Left ventricle myocardium inferior (tissue), 1 donor: ENCODE data around the gene RBM47. TPM values are rescaled to one million over a fixed set of nuclear protein-coding genes. Genes with fewer than 3 reads are reported as not detected.

Experiments used
- DNase-seq: peaks from one replicate; pipeline ENCODE4 v3.0.0-alpha.2; 2020
- H3K27ac ChIP-seq: fragments of 200-600 bp; replicated peaks from 2 replicates; pipeline ENCODE4 v1.8.0; 2021
- H3K27me3 ChIP-seq: fragments of 200-600 bp; 2 replicates; pipeline ENCODE4 v1.8.0; 2021; ENCODE audit warnings: low read depth
- H3K36me3 ChIP-seq: fragments of 200-600 bp; 2 replicates; pipeline ENCODE4 v1.8.0; 2021
- H3K4me1 ChIP-seq: fragments of 200-600 bp; 2 replicates; pipeline ENCODE4 v1.8.0; 2021
- H3K4me3 ChIP-seq: fragments of 200-600 bp; 2 replicates; pipeline ENCODE4 v1.8.0; 2021; ENCODE audit warnings: mild to moderate bottlenecking, moderate library complexity
- H3K9me3 ChIP-seq: fragments of 200-600 bp; replicated peaks from 2 replicates; pipeline ENCODE4 v1.8.0; 2021
- intact Hi-C: fragments of 100-400 bp; cut with micrococcal nuclease; formaldehyde crosslinking; loops from one replicate; pipeline ENCODE4 v1.11.0; 2022
- total RNA-seq: library from RNA; stranded (reverse); fragmentation: NEBNext Ultra II Directional; extraction: Animal tissue kit (Norgen Biotek cat#: 25700); gene quantifications from one replicate; pipeline ENCODE4 v1.2.1, GENCODE V29; 2021
- TF ChIP-seq, protein P1 (sequence below): fragments of 200-600 bp; IDR thresholded peaks from 2 replicates; pipeline ENCODE4 v1.8.0; 2021; ENCODE audit warnings: antibody characterized with exemption, mild to moderate bottlenecking, borderline replicate concordance
- donor health status: DM: no; HTN: yes; CAD: no; lungs with severe emphysema.

RBM47 gene
- total RNA-seq, 1 donor from 2014 or later = 2.7 TPM

DNA sequence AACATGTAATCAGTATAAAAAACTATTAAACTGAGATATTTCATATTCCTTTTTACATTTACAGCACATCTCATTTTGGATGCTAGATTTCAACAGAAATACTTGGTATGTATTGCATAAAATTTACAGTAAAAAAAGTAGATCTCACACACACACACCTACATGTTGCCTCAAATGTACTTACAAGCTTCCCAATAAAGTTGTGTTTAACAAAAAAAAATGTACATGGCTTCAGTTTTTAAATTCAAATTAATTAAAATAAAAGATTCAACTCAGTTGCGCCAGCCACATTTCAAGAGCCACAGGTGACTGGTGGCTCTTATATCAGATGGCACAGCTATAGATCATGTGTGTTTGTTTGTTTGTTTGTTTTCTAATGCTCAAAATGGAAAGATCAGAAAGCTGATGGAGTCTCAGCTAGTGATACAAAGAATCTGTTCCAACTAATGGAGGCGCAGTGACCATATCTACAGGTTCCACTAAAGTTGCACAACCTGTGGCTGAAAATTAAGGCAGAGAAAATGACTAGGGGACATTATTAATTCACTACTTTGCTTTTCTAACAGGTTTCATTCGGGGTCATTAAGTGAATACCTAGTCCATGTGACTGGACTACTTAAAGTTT lies 45.0 kb downstream of the RBM47 start:
- no peak for DNase-seq
- no peaks in the 10 kb centered on the region for H3K36me3 ChIP-seq
- intact Hi-C loops = no loop called here
- no peak overlapping the region for H3K27ac ChIP-seq
- H3K4me3 ChIP-seq = no peak overlapping the region
- peaks cover 57% of the 10 kb centered on the region for H3K27me3 ChIP-seq
- H3K4me1 ChIP-seq = no peaks in the 10 kb centered on the region
- TF ChIP-seq, protein P1, sequence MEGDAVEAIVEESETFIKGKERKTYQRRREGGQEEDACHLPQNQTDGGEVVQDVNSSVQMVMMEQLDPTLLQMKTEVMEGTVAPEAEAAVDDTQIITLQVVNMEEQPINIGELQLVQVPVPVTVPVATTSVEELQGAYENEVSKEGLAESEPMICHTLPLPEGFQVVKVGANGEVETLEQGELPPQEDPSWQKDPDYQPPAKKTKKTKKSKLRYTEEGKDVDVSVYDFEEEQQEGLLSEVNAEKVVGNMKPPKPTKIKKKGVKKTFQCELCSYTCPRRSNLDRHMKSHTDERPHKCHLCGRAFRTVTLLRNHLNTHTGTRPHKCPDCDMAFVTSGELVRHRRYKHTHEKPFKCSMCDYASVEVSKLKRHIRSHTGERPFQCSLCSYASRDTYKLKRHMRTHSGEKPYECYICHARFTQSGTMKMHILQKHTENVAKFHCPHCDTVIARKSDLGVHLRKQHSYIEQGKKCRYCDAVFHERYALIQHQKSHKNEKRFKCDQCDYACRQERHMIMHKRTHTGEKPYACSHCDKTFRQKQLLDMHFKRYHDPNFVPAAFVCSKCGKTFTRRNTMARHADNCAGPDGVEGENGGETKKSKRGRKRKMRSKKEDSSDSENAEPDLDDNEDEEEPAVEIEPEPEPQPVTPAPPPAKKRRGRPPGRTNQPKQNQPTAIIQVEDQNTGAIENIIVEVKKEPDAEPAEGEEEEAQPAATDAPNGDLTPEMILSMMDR = no peak
- no peaks in the 10 kb centered on the region for H3K9me3 ChIP-seq

DNA sequence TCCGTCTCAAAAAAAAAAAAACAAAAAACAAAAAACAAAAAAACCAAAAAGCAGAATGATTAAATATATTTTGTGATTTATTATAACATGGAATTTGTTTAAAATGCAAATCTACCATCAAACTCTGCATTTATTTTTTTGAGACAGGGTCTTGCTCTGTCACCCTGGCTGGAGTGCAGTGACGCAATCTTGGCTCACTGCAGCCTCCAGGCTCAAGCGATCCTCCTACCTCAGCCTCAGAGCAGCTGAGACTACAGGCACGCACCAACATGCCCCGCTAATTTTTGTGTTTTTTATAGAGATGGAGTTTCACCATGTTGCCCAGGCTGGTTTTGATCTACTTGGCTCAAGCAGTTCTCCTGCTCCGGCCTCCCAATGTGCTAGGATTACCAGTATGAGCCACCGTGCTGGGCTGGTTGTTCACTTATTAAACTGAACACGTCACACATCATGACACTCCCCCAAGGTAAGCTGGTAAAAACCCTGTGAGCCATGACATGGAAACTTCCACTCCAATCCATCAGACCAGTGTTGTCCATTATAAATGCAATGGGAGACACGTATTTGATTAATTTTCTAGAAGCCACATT lies 45.7 kb downstream of the RBM47 start:
- Histone ChIP-seq H3K27me3 (peaks cover 51% of the 10 kb centered on the region), H3K27ac (no peak overlapping the region), H3K4me3 (no peak overlapping the region), H3K36me3 (no peaks in the 10 kb centered on the region), H3K4me1 (no peaks in the 10 kb centered on the region), H3K9me3 (no peaks in the 10 kb centered on the region)
- no peak for DNase-seq
- TF ChIP-seq, protein P1 = no peak
- intact Hi-C loops = no loop called here

DNA sequence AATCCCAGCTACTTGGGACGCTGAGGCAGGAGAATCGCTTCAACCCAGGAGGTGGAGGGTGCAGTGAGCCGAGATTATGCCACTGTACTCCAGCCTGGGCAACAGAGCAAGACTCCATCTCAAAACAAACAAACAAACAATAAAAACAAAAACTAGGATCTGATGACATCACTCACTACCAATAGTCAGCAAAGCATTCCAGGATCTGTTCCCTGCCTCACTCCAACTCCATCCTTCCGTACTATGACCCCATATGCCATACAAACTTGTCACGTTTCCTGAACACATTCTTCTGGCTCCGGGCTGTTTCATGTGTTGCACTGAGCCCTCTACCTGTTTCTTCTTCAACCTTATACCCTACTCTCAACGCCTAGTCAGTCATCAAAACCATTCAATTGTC lies 47.3 kb downstream of the RBM47 start:
- TF ChIP-seq, protein P1 = no peak
- no peak for DNase-seq
- H3K4me3 ChIP-seq = no peak overlapping the region
- H3K27ac ChIP-seq = no peak overlapping the region
- peaks cover 51% of the 10 kb centered on the region for H3K27me3 ChIP-seq
- intact Hi-C loops = no loop called here
- peaks cover 4% of the 10 kb centered on the region for H3K4me1 ChIP-seq
- H3K36me3 ChIP-seq = no peaks in the 10 kb centered on the region
- no peaks in the 10 kb centered on the region for H3K9me3 ChIP-seq

DNA sequence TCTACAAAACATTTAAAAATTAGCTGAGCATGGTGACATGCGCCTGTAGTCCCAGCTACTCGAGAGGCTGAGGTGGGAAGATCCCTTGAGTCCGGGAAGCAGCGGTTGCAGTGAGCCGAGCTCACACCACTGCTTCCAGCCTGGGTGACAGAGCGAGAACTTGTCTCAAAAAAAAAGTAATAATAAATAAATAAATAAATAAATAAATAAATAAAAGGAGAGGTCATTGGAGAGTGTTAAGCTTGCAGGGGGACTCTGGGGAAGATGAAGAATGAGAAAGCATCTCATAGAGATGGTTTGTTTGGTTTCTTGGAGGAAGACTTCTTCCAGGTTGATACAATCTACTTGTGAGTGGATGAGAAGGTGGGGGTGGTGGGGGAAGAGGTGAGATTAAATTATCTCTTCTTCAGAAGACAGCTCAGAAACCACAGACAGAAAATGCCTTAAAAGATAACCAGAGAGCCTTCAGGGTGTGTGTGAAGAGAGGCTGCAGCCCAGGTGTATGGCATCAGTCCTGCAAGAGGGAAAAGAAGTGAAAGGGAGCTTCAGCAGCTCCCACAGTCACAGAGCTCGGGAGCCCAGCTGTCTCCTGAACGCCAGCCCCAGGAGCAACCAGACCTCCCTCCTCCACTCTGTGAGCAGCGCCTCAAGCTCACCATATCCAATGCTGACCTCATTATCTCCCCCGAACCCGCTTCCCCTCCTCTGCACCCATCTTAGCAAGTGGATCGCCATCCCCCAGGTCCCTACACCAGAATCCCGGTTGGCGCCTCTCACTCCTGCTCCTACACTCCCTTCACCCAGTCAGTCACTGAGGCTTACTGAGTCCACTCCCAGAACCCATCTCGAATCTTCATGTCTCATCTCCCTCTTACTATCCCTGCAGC lies 48.2 kb downstream of the RBM47 start:
- H3K36me3 ChIP-seq = no peaks in the 10 kb centered on the region
- peaks cover 43% of the 10 kb centered on the region for H3K27me3 ChIP-seq
- H3K4me3 ChIP-seq = no peak overlapping the region
- TF ChIP-seq, protein P1 = no peak
- intact Hi-C loops = no loop called here
- H3K27ac ChIP-seq = no peak overlapping the region
- H3K9me3 ChIP-seq = no peaks in the 10 kb centered on the region
- H3K4me1 ChIP-seq = peaks cover 13% of the 10 kb centered on the region
- no peak for DNase-seq

DNA sequence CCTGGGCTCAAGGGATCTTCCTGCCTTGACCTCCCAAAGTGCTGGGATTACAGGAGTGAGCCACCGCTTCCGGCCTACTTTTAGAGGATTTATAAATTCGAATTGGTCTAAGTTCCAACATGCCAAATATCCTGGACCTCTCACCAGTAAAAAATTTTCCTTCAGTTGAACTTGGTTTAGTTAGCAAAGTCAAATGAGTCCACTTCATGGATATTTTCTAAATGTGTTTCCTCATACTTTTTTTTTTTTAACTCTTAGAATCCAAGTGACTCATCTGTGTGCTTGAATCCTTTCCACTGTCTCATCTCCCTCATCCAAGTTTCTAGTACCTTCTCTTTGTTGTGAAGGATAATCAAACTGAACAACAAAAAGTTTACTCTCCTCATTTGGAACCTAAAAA lies 49.7 kb downstream of the RBM47 start:
- TF ChIP-seq, protein P1 = no peak
- intact Hi-C loops = no loop called here
- H3K4me3 ChIP-seq = no peak overlapping the region
- peaks cover 15% of the 10 kb centered on the region for H3K4me1 ChIP-seq
- H3K36me3 ChIP-seq = no peaks in the 10 kb centered on the region
- peaks cover 28% of the 10 kb centered on the region for H3K27me3 ChIP-seq
- H3K9me3 ChIP-seq = no peaks in the 10 kb centered on the region
- no peak overlapping the region for H3K27ac ChIP-seq
- no peak for DNase-seq
